ENCODE measurements around the gene GRPEL2.

The GRPEL2 gene

GRCh38 chr5:149374303-149374702, 29.0 kb downstream of the GRPEL2 start:
- no peak overlapping the region for H3K27ac ChIP-seq (ENCODE audit: low read depth, low read length)
- H3K4me3 ChIP-seq (ENCODE audit: low read depth in 1 of 5, low read length in 5 of 5), result no peak overlapping the region

GRCh38 chr5:149374801-149375200, 29.5 kb downstream of the GRPEL2 start:
- Histone ChIP-seq H3K27me3 (ENCODE audit: control insufficient read depth in 5 of 5, insufficient read depth in 4 of 5, low read length in 5 of 5) (peaks cover 0 to 2% (median 0%) of the 10 kb centered on the region in 5 donors), H3K4me3 (ENCODE audit: low read depth in 1 of 5, low read length in 5 of 5) (no peak overlapping the region), H3K27ac (ENCODE audit: low read depth, low read length) (no peak overlapping the region), H3K4me1 (ENCODE audit: control insufficient read depth in 5 of 5, insufficient read depth in 5 of 5, low read length in 5 of 5) (peaks cover 0 to 12% (median 0%) of the 10 kb centered on the region in 5 donors), H3K9ac (ENCODE audit: low read length in 5 of 5) (no peak overlapping the region), H3K36me3 (ENCODE audit: control insufficient read depth in 5 of 5, insufficient read depth in 5 of 5, low read length in 5 of 5) (no peaks in the 10 kb centered on the region), H3K9me3 (ENCODE audit: control insufficient read depth in 5 of 5, low read length in 5 of 5) (no peaks in the 10 kb centered on the region)

More at GRCh38 chr5:149374303-149374702, 29.0 kb downstream of the GRPEL2 start:
- peaks cover 0 to 12% (median 0%) of the 10 kb centered on the region in 5 donors for H3K4me1 ChIP-seq (ENCODE audit: control insufficient read depth in 5 of 5, insufficient read depth in 5 of 5, low read length in 5 of 5)
- peaks cover 0 to 2% (median 0%) of the 10 kb centered on the region in 5 donors for H3K27me3 ChIP-seq (ENCODE audit: control insufficient read depth in 5 of 5, insufficient read depth in 4 of 5, low read length in 5 of 5)
- no peaks in the 10 kb centered on the region for H3K9me3 ChIP-seq (ENCODE audit: control insufficient read depth in 5 of 5, low read length in 5 of 5)
- no peaks in the 10 kb centered on the region for H3K36me3 ChIP-seq (ENCODE audit: control insufficient read depth in 5 of 5, insufficient read depth in 5 of 5, low read length in 5 of 5)
- no peak overlapping the region for H3K9ac ChIP-seq (ENCODE audit: low read length in 5 of 5)

- no peak overlapping the region for H3K27ac ChIP-seq (ENCODE audit: low read depth, low read length)
- H3K27me3 ChIP-seq (ENCODE audit: control insufficient read depth in 5 of 5, insufficient read depth in 4 of 5, low read length in 5 of 5), result peaks cover 0 to 2% (median 0%) of the 10 kb centered on the region in 5 donors
- H3K9me3 ChIP-seq (ENCODE audit: control insufficient read depth in 5 of 5, low read length in 5 of 5), result no peaks in the 10 kb centered on the region
- no peak overlapping the region for H3K9ac ChIP-seq (ENCODE audit: low read length in 5 of 5)
- no peak overlapping the region for H3K4me3 ChIP-seq (ENCODE audit: low read depth in 1 of 5, low read length in 5 of 5)
- H3K36me3 ChIP-seq (ENCODE audit: control insufficient read depth in 5 of 5, insufficient read depth in 5 of 5, low read length in 5 of 5), result no peaks in the 10 kb centered on the region
- H3K4me1 ChIP-seq (ENCODE audit: control insufficient read depth in 5 of 5, insufficient read depth in 5 of 5, low read length in 5 of 5), result peaks cover 0 to 12% (median 0%) of the 10 kb centered on the region in 5 donors
Observed at GRCh38 chr5:149375434-149375833, 30.1 kb downstream of the GRPEL2 start.

GRCh38 chr5:149376104-149376503, 30.8 kb downstream of the GRPEL2 start:
- Histone ChIP-seq H3K27me3 (ENCODE audit: control insufficient read depth in 5 of 5, insufficient read depth in 4 of 5, low read length in 5 of 5) (peaks cover 0 to 2% (median 0%) of the 10 kb centered on the region in 5 donors), H3K9me3 (ENCODE audit: control insufficient read depth in 5 of 5, low read length in 5 of 5) (no peaks in the 10 kb centered on the region), H3K36me3 (ENCODE audit: control insufficient read depth in 5 of 5, insufficient read depth in 5 of 5, low read length in 5 of 5) (no peaks in the 10 kb centered on the region), H3K27ac (ENCODE audit: low read depth, low read length) (no peak overlapping the region), H3K4me3 (ENCODE audit: low read depth in 1 of 5, low read length in 5 of 5) (no peak overlapping the region), H3K9ac (ENCODE audit: low read length in 5 of 5) (no peak overlapping the region), H3K4me1 (ENCODE audit: control insufficient read depth in 5 of 5, insufficient read depth in 5 of 5, low read length in 5 of 5) (peaks cover 0 to 11% (median 0%) of the 10 kb centered on the region in 5 donors)

GRCh38 chr5:149376711-149377447, 31.6 kb downstream of the GRPEL2 start:
- Histone ChIP-seq H3K9ac (ENCODE audit: low read length in 5 of 5) (no peak overlapping the region), H3K4me3 (ENCODE audit: low read depth in 1 of 5, low read length in 5 of 5) (no peak overlapping the region), H3K4me1 (ENCODE audit: control insufficient read depth in 5 of 5, insufficient read depth in 5 of 5, low read length in 5 of 5) (peaks cover 0 to 11% (median 4%) of the 10 kb centered on the region in 5 donors), H3K9me3 (ENCODE audit: control insufficient read depth in 5 of 5, low read length in 5 of 5) (no peaks in the 10 kb centered on the region), H3K27ac (ENCODE audit: low read depth, low read length) (no peak overlapping the region), H3K27me3 (ENCODE audit: control insufficient read depth in 5 of 5, insufficient read depth in 4 of 5, low read length in 5 of 5) (no peaks in the 10 kb centered on the region), H3K36me3 (ENCODE audit: control insufficient read depth in 5 of 5, insufficient read depth in 5 of 5, low read length in 5 of 5) (no peaks in the 10 kb centered on the region)

GRCh38 chr5:149378241-149378820, 33.0 kb downstream of the GRPEL2 start:
- Histone ChIP-seq H3K27ac (ENCODE audit: low read depth, low read length) (no peak overlapping the region), H3K4me3 (ENCODE audit: low read depth in 1 of 5, low read length in 5 of 5) (no peak overlapping the region), H3K4me1 (ENCODE audit: control insufficient read depth in 5 of 5, insufficient read depth in 5 of 5, low read length in 5 of 5) (peaks cover 0 to 22% (median 19%) of the 10 kb centered on the region in 5 donors), H3K27me3 (ENCODE audit: control insufficient read depth in 5 of 5, insufficient read depth in 4 of 5, low read length in 5 of 5) (no peaks in the 10 kb centered on the region), H3K36me3 (ENCODE audit: control insufficient read depth in 5 of 5, insufficient read depth in 5 of 5, low read length in 5 of 5) (no peaks in the 10 kb centered on the region), H3K9me3 (ENCODE audit: control insufficient read depth in 5 of 5, low read length in 5 of 5) (no peaks in the 10 kb centered on the region), H3K9ac (ENCODE audit: low read length in 5 of 5) (no peak overlapping the region)

GRCh38 chr5:149379177-149379761, 34.0 kb downstream of the GRPEL2 start, which contains the start of gene IL17B:
TSS of gene IL17B (minus strand) at chr5:149379292. CDS start at chr5:149379225, 67 bp downstream.
- Histone ChIP-seq H3K36me3 (ENCODE audit: control insufficient read depth in 5 of 5, insufficient read depth in 5 of 5, low read length in 5 of 5) (no peaks in the 10 kb centered on the region), H3K9me3 (ENCODE audit: control insufficient read depth in 5 of 5, low read length in 5 of 5) (no peaks in the 10 kb centered on the region), H3K27ac (ENCODE audit: low read depth, low read length) (no peak within 1 kb of the TSS), H3K4me3 (ENCODE audit: low read depth in 1 of 5, low read length in 5 of 5) (no peak within 1 kb of the TSS), H3K27me3 (ENCODE audit: control insufficient read depth in 5 of 5, insufficient read depth in 4 of 5, low read length in 5 of 5) (no peaks in the 10 kb centered on the region), H3K9ac (ENCODE audit: low read length in 5 of 5) (no peak within 1 kb of the TSS), H3K4me1 (ENCODE audit: control insufficient read depth in 5 of 5, insufficient read depth in 5 of 5, low read length in 5 of 5) (peaks cover 0 to 28% (median 25%) of the 10 kb centered on the region in 5 donors)

- H3K9me3 ChIP-seq (ENCODE audit: control insufficient read depth in 5 of 5, low read length in 5 of 5), result no peaks in the 10 kb centered on the region
- no peaks in the 10 kb centered on the region for H3K27me3 ChIP-seq (ENCODE audit: control insufficient read depth in 5 of 5, insufficient read depth in 4 of 5, low read length in 5 of 5)
- H3K4me3 ChIP-seq (ENCODE audit: low read depth in 1 of 5, low read length in 5 of 5), result no peak overlapping the region
- H3K27ac ChIP-seq (ENCODE audit: low read depth, low read length), result no peak overlapping the region
- H3K4me1 ChIP-seq (ENCODE audit: control insufficient read depth in 5 of 5, insufficient read depth in 5 of 5, low read length in 5 of 5), result peaks cover 0 to 31% (median 27%) of the 10 kb centered on the region in 5 donors
- H3K9ac ChIP-seq (ENCODE audit: low read length in 5 of 5), result no peak overlapping the region
- no peaks in the 10 kb centered on the region for H3K36me3 ChIP-seq (ENCODE audit: control insufficient read depth in 5 of 5, insufficient read depth in 5 of 5, low read length in 5 of 5)
Observed at GRCh38 chr5:149379818-149380374, 34.6 kb downstream of the GRPEL2 start.

- no peak overlapping the region for H3K27ac ChIP-seq (ENCODE audit: low read depth, low read length)
- H3K4me3 ChIP-seq (ENCODE audit: low read depth in 1 of 5, low read length in 5 of 5), result no peak overlapping the region
- peaks cover 0 to 35% (median 31%) of the 10 kb centered on the region in 5 donors for H3K4me1 ChIP-seq (ENCODE audit: control insufficient read depth in 5 of 5, insufficient read depth in 5 of 5, low read length in 5 of 5)
- no peak overlapping the region for H3K9ac ChIP-seq (ENCODE audit: low read length in 5 of 5)
- H3K27me3 ChIP-seq (ENCODE audit: control insufficient read depth in 5 of 5, insufficient read depth in 4 of 5, low read length in 5 of 5), result no peaks in the 10 kb centered on the region
- H3K36me3 ChIP-seq (ENCODE audit: control insufficient read depth in 5 of 5, insufficient read depth in 5 of 5, low read length in 5 of 5), result no peaks in the 10 kb centered on the region
- no peaks in the 10 kb centered on the region for H3K9me3 ChIP-seq (ENCODE audit: control insufficient read depth in 5 of 5, low read length in 5 of 5)
Observed at GRCh38 chr5:149380466-149381121, 35.3 kb downstream of the GRPEL2 start.

Measured in subcutaneous abdominal adipose tissue (tissue), 5 donors.